Smooth muscle cell (in vitro differentiated cells): ENCODE measurements around the gene TCEAL4. TPM values are rescaled to one million over a fixed set of nuclear protein-coding genes. Genes with fewer than 3 reads are reported as not detected.

ENCODE experiments used
- DNase-seq: peaks from one replicate; lab custom pipeline; 2025; ENCODE audit not compliant: unreplicated experiment; lab: John Stamatoyannopoulos, UW
- H2AFZ ChIP-seq: fragments of 200-600 bp; sonication (generic); 2 replicates; pipeline ENCODE4 v1.6.0; 2016; ENCODE audit warnings: antibody characterized with exemption, low read depth, mild to moderate bottlenecking
- H3F3A ChIP-seq: fragments of 200-600 bp; sonication (generic); 2 replicates; pipeline ENCODE4 v1.6.0; 2017; ENCODE audit warnings: antibody characterized with exemption, low read depth
- H3K27ac ChIP-seq: fragments of 200-600 bp; sonication (generic); 2 replicates; pipeline ENCODE4 v1.5.1; 2016; ENCODE audit warnings: low read depth, mild to moderate bottlenecking
- H3K27me3 ChIP-seq: fragments of 200-600 bp; sonication (generic); 2 replicates; pipeline ENCODE4 v1.6.1; 2016; ENCODE audit warnings: low read depth, mild to moderate bottlenecking
- H3K36me3 ChIP-seq: fragments of 200-600 bp; sonication (generic); 2 replicates; pipeline ENCODE4 v1.5.1; 2016; ENCODE audit warnings: low read depth
- H3K4me1 ChIP-seq: fragments of 200-600 bp; sonication (generic); 2 replicates; pipeline ENCODE4 v1.5.1; 2016; ENCODE audit warnings: low read depth
- H3K4me2 ChIP-seq: fragments of 200-600 bp; sonication (generic); 2 replicates; pipeline ENCODE4 v1.6.0; 2016; ENCODE audit warnings: mild to moderate bottlenecking
- H3K4me3 ChIP-seq: fragments of 200-600 bp; sonication (generic); 2 replicates; pipeline ENCODE4 v1.5.1; 2016; ENCODE audit warnings: mild to moderate bottlenecking
- H3K79me2 ChIP-seq: fragments of 200-600 bp; sonication (generic); 2 replicates; pipeline ENCODE4 v1.6.0; 2016; ENCODE audit warnings: low read depth, mild to moderate bottlenecking
- H3K9ac ChIP-seq: fragments of 200-600 bp; sonication (generic); 2 replicates; pipeline ENCODE4 v1.6.0; 2016; ENCODE audit warnings: low read depth
- H3K9me3 ChIP-seq: fragments of 200-600 bp; sonication (generic); replicated peaks from 2 replicates; pipeline ENCODE4 v1.5.1; 2016; ENCODE audit warnings: low read depth
- H4K20me1 ChIP-seq: fragments of 200-600 bp; sonication (generic); 2 replicates; pipeline ENCODE4 v1.6.0; 2016; ENCODE audit warnings: low read depth
- CTCF ChIP-seq: fragments of 200-600 bp; sonication (generic); IDR thresholded peaks from 2 replicates; pipeline ENCODE4 v1.5.1; 2017; ENCODE audit warnings: borderline replicate concordance, mild to moderate bottlenecking, antibody characterized with exemption; ENCODE audit not compliant: insufficient read depth, poor library complexity, severe bottlenecking
- WGBS: methylation state at CpG from one replicate; pipeline ENCODE4 v1.1.7; 2016; ENCODE audit warnings: low lambda C conversion rate; 5-methylcytosine and 5-hydroxymethylcytosine counted together
- polyA plus RNA-seq: library from polyadenylated mRNA; unstranded; fragments of >200 nt; fragmentation: Nextera tagmentation; extraction: Ambion mirVana; gene quantifications from 2 replicates; pipeline ENCODE4 v1.2.1, GENCODE V29; 2016
- total RNA-seq: library from RNA; depleted of rRNA; stranded (reverse); fragments of >200 nt; gene quantifications from 2 replicates; pipeline ENCODE4 v1.2.3, GENCODE V29; 2014

Gene TCEAL4
- total and polyA plus RNA-seq, 2 experiments from 2014 or later = 40.2 to 76.2 TPM

- H3K36me3 ChIP-seq = no peaks in the 10 kb centered on the region
- peaks cover 5% of the 10 kb centered on the region for H3K79me2 ChIP-seq
- no peak overlapping the region for H2AFZ ChIP-seq
- H3K9ac ChIP-seq = no peak overlapping the region
- 54% methylated on average over 1 of the region's 1 CpG for WGBS
- H3K4me3 ChIP-seq = no peak overlapping the region
- no peak for TF ChIP-seq CTCF
- no peaks in the 10 kb centered on the region for H3K27me3 ChIP-seq
- no peak overlapping the region for H3K4me2 ChIP-seq
- peaks cover 4% of the 10 kb centered on the region for H3K4me1 ChIP-seq
- no peaks in the 10 kb centered on the region for H3K9me3 ChIP-seq
- no peak overlapping the region for H3K27ac ChIP-seq
- DNase-seq = no peak
- H3F3A ChIP-seq = no peaks in the 10 kb centered on the region
- no peaks in the 10 kb centered on the region for H4K20me1 ChIP-seq
Observed at GRCh38 chrX:103613362-103613890, 28.1 kb downstream of the TCEAL4 start.

- no peaks in the 10 kb centered on the region for H4K20me1 ChIP-seq
- H3K4me1 ChIP-seq = peaks cover 4% of the 10 kb centered on the region
- H3K9me3 ChIP-seq = no peaks in the 10 kb centered on the region
- no peak overlapping the region for H3K4me3 ChIP-seq
- TF ChIP-seq CTCF = no peak
- 97% methylated on average over 1 of the region's 1 CpG for WGBS
- H3K9ac ChIP-seq = no peak overlapping the region
- no peak for DNase-seq
- H3K4me2 ChIP-seq = no peak overlapping the region
- H3K27me3 ChIP-seq = no peaks in the 10 kb centered on the region
- no peak overlapping the region for H2AFZ ChIP-seq
- H3K36me3 ChIP-seq = no peaks in the 10 kb centered on the region
- H3F3A ChIP-seq = no peaks in the 10 kb centered on the region
- no peak overlapping the region for H3K27ac ChIP-seq
- H3K79me2 ChIP-seq = peaks cover 18% of the 10 kb centered on the region
Observed at GRCh38 chrX:103614999-103615398, 29.7 kb downstream of the TCEAL4 start.

GRCh38 chrX:103615781-103616371 lies 30.6 kb downstream of the TCEAL4 start:
- DNase-seq = no peak
- Histone ChIP-seq H3K27ac (no peak overlapping the region), H3K4me2 (no peak overlapping the region), H3K79me2 (peaks cover 18% of the 10 kb centered on the region), H2AFZ (no peak overlapping the region), H3K4me1 (peaks cover 4% of the 10 kb centered on the region), H3K9me3 (no peaks in the 10 kb centered on the region), H3K9ac (no peak overlapping the region), H3K36me3 (no peaks in the 10 kb centered on the region), H3K27me3 (no peaks in the 10 kb centered on the region), H3F3A (no peaks in the 10 kb centered on the region), H3K4me3 (no peak overlapping the region), H4K20me1 (no peaks in the 10 kb centered on the region)
- TF ChIP-seq CTCF = no peak

GRCh38 chrX:103616676-103617186 lies 31.4 kb downstream of the TCEAL4 start:
- H3K9ac ChIP-seq = no peak overlapping the region
- no peaks in the 10 kb centered on the region for H3K27me3 ChIP-seq
- no peak overlapping the region for H3K27ac ChIP-seq
- H3K79me2 ChIP-seq = peaks cover 23% of the 10 kb centered on the region
- H3K36me3 ChIP-seq = no peaks in the 10 kb centered on the region
- no peak for TF ChIP-seq CTCF
- H3K4me1 ChIP-seq = peaks cover 4% of the 10 kb centered on the region
- no peak overlapping the region for H3K4me2 ChIP-seq
- no peaks in the 10 kb centered on the region for H3F3A ChIP-seq
- no peak for DNase-seq
- H3K9me3 ChIP-seq = no peaks in the 10 kb centered on the region
- H4K20me1 ChIP-seq = no peaks in the 10 kb centered on the region
- no peak overlapping the region for H3K4me3 ChIP-seq
- H2AFZ ChIP-seq = no peak overlapping the region
- 33% methylated on average over 1 of the region's 1 CpG for WGBS
